Thymus (tissue), 11 donors: Measurements from ENCODE around the gene RIC3. TPM values are rescaled to one million over a fixed set of nuclear protein-coding genes. Genes with fewer than 3 reads are reported as not detected.

Experiments used
- DNase-seq, 9 donors: peaks; one replicate each; pipeline ENCODE4 v3.0.0-alpha.2; 2013; ENCODE audit warnings: low spot score in 9 of 9, low read depth in 6 of 9, missing footprints in 1 of 9
- H3K27ac ChIP-seq, 2 donors: one replicate each; pipeline ENCODE4 v1.5.1; 2013; ENCODE audit warnings: control low read depth in 1 of 2, low read depth in 1 of 2, low read length in 1 of 2, mild to moderate bottlenecking in 1 of 2, moderate library complexity in 1 of 2
- H3K27me3 ChIP-seq, 2 donors: one replicate each; pipeline ENCODE4 v1.5.1; 2013; ENCODE audit warnings: low read length in 1 of 2; ENCODE audit not compliant: control insufficient read depth in 2 of 2, insufficient read depth in 1 of 2
- H3K36me3 ChIP-seq, 2 donors: one replicate each; pipeline ENCODE4 v1.5.1; 2013; ENCODE audit warnings: low read length in 1 of 2, mild to moderate bottlenecking in 1 of 2, moderate library complexity in 1 of 2; ENCODE audit not compliant: control insufficient read depth in 2 of 2, insufficient read depth in 2 of 2
- H3K4me1 ChIP-seq, 2 donors: one replicate each; pipeline ENCODE4 v1.5.1; 2013; ENCODE audit warnings: low read length in 2 of 2; ENCODE audit not compliant: control insufficient read depth in 2 of 2, insufficient read depth in 2 of 2
- H3K4me3 ChIP-seq, 2 donors: one replicate each; pipeline ENCODE4 v1.5.1; 2013; ENCODE audit warnings: low read length in 2 of 2, control low read depth in 1 of 2, mild to moderate bottlenecking in 1 of 2
- H3K9me3 ChIP-seq, 2 donors: one replicate each; pipeline ENCODE4 v1.5.1; 2013; ENCODE audit warnings: low read length in 1 of 2, mild to moderate bottlenecking in 1 of 2; ENCODE audit not compliant: control insufficient read depth in 2 of 2, insufficient read depth in 1 of 2
- WGBS: extraction: QIAGEN DNeasy Blood & Tissue Kit; methylation state at CpG from one replicate; pipeline ENCODE4 v1.1.7; 2013; 5-methylcytosine and 5-hydroxymethylcytosine counted together
- polyA plus RNA-seq: library from polyadenylated mRNA; stranded (reverse); fragments of 200-250 nt; gene quantifications from one replicate; pipeline ENCODE4 v1.2.3, GENCODE V29; 2013
- total RNA-seq: library from RNA; stranded (reverse); fragments of 120-200 nt; gene quantifications from one replicate; pipeline ENCODE4 v1.2.4, GENCODE V29; 2013
- donor health status: healthy.

The RIC3 gene
- total and polyA plus RNA-seq, 2 donors, result 3.3 to 15.7 TPM

GRCh38 chr11:8087756-8088155 lies 81.1 kb downstream of the RIC3 start:
- no peak overlapping the region for H3K27ac ChIP-seq
- DNase-seq, result no peak
- H3K36me3 ChIP-seq, result no peaks in the 10 kb centered on the region
- H3K4me3 ChIP-seq, result no peak overlapping the region
- peaks cover 2 to 21% of the 10 kb centered on the region in 2 donors for H3K27me3 ChIP-seq
- no peaks in the 10 kb centered on the region for H3K9me3 ChIP-seq
- no peaks in the 10 kb centered on the region for H3K4me1 ChIP-seq
- 77% methylated on average over 3 of the region's 3 CpGs for WGBS

- Histone ChIP-seq H3K27ac (no peak overlapping the region), H3K27me3 (peaks cover 8 to 27% of the 10 kb centered on the region in 2 donors), H3K4me3 (no peak overlapping the region), H3K4me1 (no peaks in the 10 kb centered on the region), H3K36me3 (no peaks in the 10 kb centered on the region), H3K9me3 (no peaks in the 10 kb centered on the region)
- DNase-seq, result no peak
- WGBS, result 95% methylated on average over 4 of the region's 4 CpGs
Measured at GRCh38 chr11:8087185-8087584, 81.6 kb downstream of the RIC3 start.

DNA sequence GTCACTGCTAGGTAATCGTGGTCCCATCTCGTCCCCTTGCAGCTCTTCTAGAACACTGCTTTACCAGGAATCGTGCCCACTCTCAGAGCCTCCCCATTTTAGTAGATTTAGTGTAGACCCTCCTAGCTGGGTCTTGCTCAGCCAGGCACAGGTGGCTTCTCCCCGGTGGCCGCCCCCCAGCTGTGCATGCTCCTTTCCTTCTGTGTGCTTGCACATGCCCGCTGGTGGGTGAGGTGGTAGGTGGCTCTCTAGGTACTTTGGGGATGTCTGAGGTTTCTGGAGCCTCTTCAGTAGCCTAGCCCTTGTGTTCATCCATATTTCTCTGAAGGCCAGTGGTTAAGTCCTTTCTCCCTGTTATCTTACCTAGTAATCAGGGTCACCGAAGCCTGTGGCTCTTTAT lies 82.3 kb downstream of the RIC3 start:
- no peak for DNase-seq
- no peak overlapping the region for H3K4me3 ChIP-seq
- 94% methylated on average over 7 of the region's 7 CpGs for WGBS
- no peaks in the 10 kb centered on the region for H3K36me3 ChIP-seq
- H3K4me1 ChIP-seq, result no peaks in the 10 kb centered on the region
- H3K9me3 ChIP-seq, result no peaks in the 10 kb centered on the region
- H3K27me3 ChIP-seq, result peaks cover 14 to 33% of the 10 kb centered on the region in 2 donors
- no peak overlapping the region for H3K27ac ChIP-seq

DNA sequence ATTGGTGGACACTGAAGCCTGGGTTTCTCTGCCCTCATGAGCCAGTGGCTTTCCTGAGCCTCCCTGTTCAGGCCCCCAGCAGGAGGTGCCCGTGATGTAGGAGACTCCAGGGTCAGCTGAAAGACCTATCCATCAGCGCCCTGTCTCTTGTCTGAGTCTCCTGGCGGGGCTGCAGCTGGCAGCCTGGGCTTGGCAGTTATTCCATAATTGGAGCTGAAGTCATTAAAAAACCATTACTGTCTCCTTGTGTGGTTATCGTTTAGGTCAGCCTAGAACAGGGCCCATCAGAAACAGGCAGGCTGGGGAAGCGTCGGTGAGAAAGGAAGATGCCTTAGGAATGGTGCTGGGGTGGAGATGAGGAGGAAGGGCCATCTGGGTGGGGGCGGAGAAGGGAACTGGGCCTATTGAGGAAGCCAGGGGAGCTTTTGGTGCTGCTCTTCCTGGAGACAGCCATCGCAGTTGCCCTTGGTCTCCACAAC lies 82.8 kb downstream of the RIC3 start:
- Histone ChIP-seq H3K36me3 (no peaks in the 10 kb centered on the region), H3K4me1 (no peaks in the 10 kb centered on the region), H3K27ac (no peak overlapping the region), H3K27me3 (peaks cover 19 to 36% of the 10 kb centered on the region in 2 donors), H3K9me3 (no peaks in the 10 kb centered on the region), H3K4me3 (no peak overlapping the region)
- WGBS, result 91% methylated on average over 8 of the region's 8 CpGs
- DNase-seq, result no peak

GRCh38 chr11:8085011-8085645 lies 83.7 kb downstream of the RIC3 start:
- no peaks in the 10 kb centered on the region for H3K9me3 ChIP-seq
- WGBS, result 82% methylated on average over 11 of the region's 11 CpGs
- H3K27me3 ChIP-seq, result peaks cover 28 to 45% of the 10 kb centered on the region in 2 donors
- H3K36me3 ChIP-seq, result no peaks in the 10 kb centered on the region
- peaks cover 0 to 2% of the 10 kb centered on the region in 2 donors for H3K4me1 ChIP-seq
- no peak overlapping the region for H3K27ac ChIP-seq
- no peak for DNase-seq
- H3K4me3 ChIP-seq, result no peak overlapping the region

GRCh38 chr11:8084352-8084751 lies 84.5 kb downstream of the RIC3 start:
- 94% methylated on average over 6 of the region's 6 CpGs for WGBS
- H3K4me1 ChIP-seq, result peaks cover 0 to 2% of the 10 kb centered on the region in 2 donors
- H3K27ac ChIP-seq, result no peak overlapping the region
- H3K9me3 ChIP-seq, result no peaks in the 10 kb centered on the region
- no peaks in the 10 kb centered on the region for H3K36me3 ChIP-seq
- no peak for DNase-seq
- peaks cover 32 to 52% of the 10 kb centered on the region in 2 donors for H3K27me3 ChIP-seq
- no peak overlapping the region for H3K4me3 ChIP-seq

GRCh38 chr11:8083871-8084281 lies 84.9 kb downstream of the RIC3 start:
- peaks cover 34 to 57% of the 10 kb centered on the region in 2 donors for H3K27me3 ChIP-seq
- H3K36me3 ChIP-seq, result no peaks in the 10 kb centered on the region
- no peak overlapping the region for H3K4me3 ChIP-seq
- H3K9me3 ChIP-seq, result no peaks in the 10 kb centered on the region
- WGBS, result 75% methylated on average over 1 of the region's 1 CpG
- peaks cover 0 to 2% of the 10 kb centered on the region in 2 donors for H3K4me1 ChIP-seq
- no peak overlapping the region for H3K27ac ChIP-seq
- DNase-seq, result no peak

- Histone ChIP-seq H3K27me3 (peaks cover 34 to 63% of the 10 kb centered on the region in 2 donors), H3K9me3 (no peaks in the 10 kb centered on the region), H3K4me3 (no peak overlapping the region), H3K36me3 (no peaks in the 10 kb centered on the region), H3K4me1 (peaks cover 0 to 2% of the 10 kb centered on the region in 2 donors), H3K27ac (no peak overlapping the region)
- DNase-seq, result no peak
- WGBS, result 86% methylated on average over 9 of the region's 9 CpGs
Measured at GRCh38 chr11:8083088-8083395, 85.8 kb downstream of the RIC3 start.

DNA sequence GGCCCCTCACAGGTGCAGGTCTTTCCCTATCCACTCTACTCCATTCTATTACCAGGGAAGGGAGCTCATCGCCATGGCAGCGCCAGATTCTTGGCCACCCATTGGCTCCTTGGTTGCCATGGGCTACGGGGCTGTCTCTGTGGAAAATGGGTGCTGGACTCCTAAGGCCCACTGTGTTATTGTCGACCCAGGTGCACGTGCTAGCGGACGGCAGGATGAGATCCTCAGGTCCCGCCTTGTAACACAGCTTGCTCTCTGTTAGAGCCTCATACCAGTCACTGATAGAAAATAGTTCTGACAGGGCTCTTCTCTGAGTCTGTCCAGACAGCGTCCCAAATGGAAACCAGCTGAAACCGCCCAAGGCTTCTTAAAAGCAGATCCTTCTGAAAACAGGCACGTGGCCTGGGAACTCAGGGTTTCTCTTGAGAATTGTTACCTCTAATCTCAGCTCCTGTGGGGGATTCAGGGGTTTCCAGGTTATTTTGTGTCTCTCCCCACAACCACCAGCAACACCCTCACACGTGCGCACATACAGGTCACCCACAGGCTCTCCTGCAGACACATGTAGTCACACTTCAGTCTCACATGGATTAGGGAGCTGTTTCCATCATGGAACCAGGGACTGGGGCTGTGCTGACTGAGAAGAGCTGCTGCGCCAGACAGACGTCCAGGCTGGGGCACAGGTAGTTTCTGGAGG lies 86.3 kb downstream of the RIC3 start:
- H3K9me3 ChIP-seq, result no peaks in the 10 kb centered on the region
- no peak overlapping the region for H3K4me3 ChIP-seq
- H3K27me3 ChIP-seq, result peaks cover 34 to 63% of the 10 kb centered on the region in 2 donors
- peaks cover 0 to 2% of the 10 kb centered on the region in 2 donors for H3K4me1 ChIP-seq
- H3K36me3 ChIP-seq, result no peaks in the 10 kb centered on the region
- 93% methylated on average over 15 of the region's 15 CpGs for WGBS
- H3K27ac ChIP-seq, result no peak overlapping the region
- no peak for DNase-seq
